HEK293 (cell line): ENCODE results near the gene OGDHL.

ENCODE experiments used
- CTCF ChIA-PET: fragments of 350-600 bp; formaldehyde crosslinking; extraction: SDS; loops from one replicate; lab custom pipeline; 2021; ENCODE audit warnings: antibody characterized with exemption; lab: Yijun Ruan, JAX
- POLR2A ChIA-PET: fragments of 300-600 bp; formaldehyde crosslinking; extraction: SDS; loops from one replicate; lab custom pipeline; 2020; ENCODE audit warnings: antibody characterized with exemption, inconsistent platforms; lab: Yijun Ruan, JAX
- H3K27ac ChIP-seq: fragments of 200-500 bp; sonication (Bioruptor generic); 2 replicates; pipeline ENCODE4 v1.5.1; 2014; ENCODE audit warnings: low read depth, low read length, control low read depth, inconsistent platforms; ENCODE audit errors: extremely low read depth
- H3K36me3 ChIP-seq, 2 experiments: fragments of 200-500 bp in 1 of 2; sonication (Bioruptor generic) in 1 of 2; 1 replicate in 1 of 2; 2 replicates in 1 of 2; pipeline ENCODE4 v1.5.1; 2014 to 2017; ENCODE audit warnings: inconsistent platforms in 2 of 2, low read length in 2 of 2; ENCODE audit not compliant: control insufficient read depth in 2 of 2, insufficient read depth in 1 of 2
- H3K4me1 ChIP-seq: fragments of 200-500 bp; sonication (Bioruptor generic); 2 replicates; pipeline ENCODE4 v1.5.1; 2014; ENCODE audit warnings: mild to moderate bottlenecking, low read length, inconsistent platforms; ENCODE audit not compliant: control insufficient read depth, insufficient read depth
- H3K4me3 ChIP-seq: 2 replicates; pipeline ENCODE4 v1.5.1; 2011; ENCODE audit warnings: low read depth, mild to moderate bottlenecking, control low read depth, low read length, moderate library complexity
- H3K9me3 ChIP-seq: fragments of 200-500 bp; sonication (Bioruptor generic); 2 replicates; pipeline ENCODE4 v1.5.1; 2014; ENCODE audit warnings: low read depth, low read length, inconsistent platforms; ENCODE audit not compliant: control insufficient read depth, insufficient read depth
- BCL11A ChIP-seq: fragments of 450-650 bp; formaldehyde crosslinking; IDR thresholded peaks from 2 replicates; pipeline ENCODE4 v1.5.1; 2016; ENCODE audit warnings: low read depth, missing biosample characterization, missing genetic modification characterization
- ZBTB48 ChIP-seq: fragments of 450-650 bp; formaldehyde crosslinking; IDR thresholded peaks from 2 replicates; pipeline ENCODE4 v1.5.1; 2016; ENCODE audit warnings: missing biosample characterization, missing genetic modification characterization
- ZNF174 ChIP-seq: fragments of 450-650 bp; formaldehyde crosslinking; IDR thresholded peaks from 2 replicates; pipeline ENCODE4 v1.5.0; 2017; ENCODE audit warnings: missing biosample characterization, mild to moderate bottlenecking, missing genetic modification characterization
- ZNF2 ChIP-seq: fragments of 450-650 bp; formaldehyde crosslinking; IDR thresholded peaks from 2 replicates; pipeline ENCODE4 v1.5.1; 2016; ENCODE audit warnings: missing biosample characterization, missing genetic modification characterization
- ZNF292 ChIP-seq: fragments of 450-650 bp; formaldehyde crosslinking; IDR thresholded peaks from 2 replicates; pipeline ENCODE4 v1.5.1; 2016; ENCODE audit warnings: low read depth, missing biosample characterization, missing genetic modification characterization, borderline replicate concordance
- ZNF391 ChIP-seq: fragments of 450-650 bp; formaldehyde crosslinking; IDR thresholded peaks from 2 replicates; pipeline ENCODE4 v1.5.1; 2016; ENCODE audit warnings: low read depth, missing biosample characterization, missing genetic modification characterization, borderline replicate concordance
- ZNF561 ChIP-seq: fragments of 450-650 bp; IDR thresholded peaks from 2 replicates; pipeline ENCODE4 v1.5.1; 2018; ENCODE audit warnings: missing biosample characterization, missing genetic modification characterization, borderline replicate concordance
- ZNF660 ChIP-seq: fragments of 450-650 bp; IDR thresholded peaks from 2 replicates; pipeline ENCODE4 v1.5.1; 2018; ENCODE audit warnings: missing biosample characterization, mild to moderate bottlenecking, missing genetic modification characterization
- ZNF701 ChIP-seq: fragments of 450-650 bp; formaldehyde crosslinking; IDR thresholded peaks from 2 replicates; pipeline ENCODE4 v1.5.1; 2016; ENCODE audit warnings: missing biosample characterization, missing genetic modification characterization
- ZNF843 ChIP-seq: fragments of 450-650 bp; formaldehyde crosslinking; IDR thresholded peaks from 2 replicates; pipeline ENCODE4 v1.5.1; 2016; ENCODE audit warnings: missing biosample characterization, missing genetic modification characterization
- TF ChIP-seq, protein P1 (sequence below): fragments of 450-650 bp; formaldehyde crosslinking; IDR thresholded peaks from 2 replicates; pipeline ENCODE4 v1.5.1; 2016; ENCODE audit warnings: missing biosample characterization, missing genetic modification characterization
- TF ChIP-seq, protein P2 (sequence below): fragments of 450-650 bp; formaldehyde crosslinking; IDR thresholded peaks from 2 replicates; pipeline ENCODE4 v1.5.1; 2016; ENCODE audit warnings: missing biosample characterization, missing genetic modification characterization
- TF ChIP-seq, protein P3 (sequence below): fragments of 450-650 bp; formaldehyde crosslinking; IDR thresholded peaks from 2 replicates; pipeline ENCODE4 v1.5.1; 2016; ENCODE audit warnings: missing biosample characterization, missing genetic modification characterization
- TF ChIP-seq, protein P4 (sequence below): fragments of 450-650 bp; formaldehyde crosslinking; IDR thresholded peaks from 2 replicates; pipeline ENCODE4 v1.5.1; 2017; ENCODE audit warnings: missing biosample characterization, missing genetic modification characterization
- TF ChIP-seq, protein P5 (sequence below): fragments of 450-650 bp; formaldehyde crosslinking; IDR thresholded peaks from 2 replicates; pipeline ENCODE4 v1.5.1; 2016; ENCODE audit warnings: missing biosample characterization, missing genetic modification characterization, low read depth
- TF ChIP-seq, protein P6 (sequence below): fragments of 450-650 bp; formaldehyde crosslinking; IDR thresholded peaks from 2 replicates; pipeline ENCODE4 v1.5.1; 2016; ENCODE audit warnings: missing biosample characterization, missing genetic modification characterization, borderline replicate concordance

OGDHL gene

DNA sequence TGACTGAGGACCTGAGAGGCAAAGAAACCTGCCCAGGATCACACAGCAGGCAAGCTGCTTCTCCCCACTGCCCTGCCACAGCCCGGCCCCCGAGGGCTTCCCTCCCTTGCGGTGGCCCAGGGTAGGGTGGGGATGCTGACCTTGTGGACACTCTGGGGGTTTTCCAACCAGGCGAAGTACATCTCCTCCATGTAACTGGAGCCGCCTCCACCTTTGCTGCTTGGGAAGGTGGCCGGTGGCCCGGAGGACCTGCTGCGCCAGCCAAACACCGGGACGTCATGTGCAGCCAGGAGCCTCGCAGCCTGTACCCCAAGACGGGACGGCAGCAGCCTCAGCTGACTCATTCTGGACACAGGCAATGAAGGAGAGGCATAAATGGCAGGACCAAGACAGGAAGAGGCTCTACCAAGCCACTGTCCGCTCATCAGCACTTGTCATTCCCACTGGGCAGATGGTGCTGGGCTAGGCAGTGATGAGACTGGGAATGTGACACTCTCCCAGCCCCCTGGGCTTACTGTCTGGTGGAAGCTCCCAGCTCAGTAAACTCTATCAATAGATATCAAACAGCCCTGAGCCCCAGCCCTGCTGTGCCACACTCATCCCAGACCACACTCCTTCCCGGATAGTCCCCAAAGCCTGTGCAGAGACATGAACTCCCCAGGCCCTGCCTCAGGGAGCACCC, 3.7 kb downstream of the OGDHL start (continued):
- TF ChIP-seq, protein P1, sequence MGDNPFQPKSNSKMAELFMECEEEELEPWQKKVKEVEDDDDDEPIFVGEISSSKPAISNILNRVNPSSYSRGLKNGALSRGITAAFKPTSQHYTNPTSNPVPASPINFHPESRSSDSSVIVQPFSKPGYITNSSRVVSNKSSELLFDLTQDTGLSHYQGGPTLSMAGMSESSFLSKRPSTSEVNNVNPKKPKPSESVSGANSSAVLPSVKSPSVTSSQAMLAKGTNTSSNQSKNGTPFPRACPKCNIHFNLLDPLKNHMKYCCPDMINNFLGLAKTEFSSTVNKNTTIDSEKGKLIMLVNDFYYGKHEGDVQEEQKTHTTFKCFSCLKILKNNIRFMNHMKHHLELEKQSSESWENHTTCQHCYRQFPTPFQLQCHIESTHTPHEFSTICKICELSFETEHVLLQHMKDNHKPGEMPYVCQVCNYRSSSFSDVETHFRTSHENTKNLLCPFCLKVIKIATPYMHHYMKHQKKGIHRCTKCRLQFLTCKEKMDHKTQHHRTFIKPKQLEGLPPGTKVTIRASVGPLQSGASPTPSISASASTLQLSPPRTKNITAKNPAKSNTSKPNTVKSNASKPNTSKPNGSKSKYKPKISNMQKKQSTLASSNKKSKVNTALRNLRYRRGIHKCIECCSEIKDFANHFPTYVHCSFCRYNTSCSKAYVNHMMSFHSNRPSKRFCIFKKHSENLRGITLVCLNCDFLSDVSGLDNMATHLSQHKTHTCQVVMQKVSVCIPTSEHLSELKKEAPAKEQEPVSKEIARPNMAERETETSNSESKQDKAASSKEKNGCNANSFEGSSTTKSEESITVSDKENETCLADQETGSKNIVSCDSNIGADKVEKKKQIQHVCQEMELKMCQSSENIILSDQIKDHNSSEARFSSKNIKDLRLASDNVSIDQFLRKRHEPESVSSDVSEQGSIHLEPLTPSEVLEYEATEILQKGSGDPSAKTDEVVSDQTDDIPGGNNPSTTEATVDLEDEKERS: no peak
- TF ChIP-seq, protein P2, sequence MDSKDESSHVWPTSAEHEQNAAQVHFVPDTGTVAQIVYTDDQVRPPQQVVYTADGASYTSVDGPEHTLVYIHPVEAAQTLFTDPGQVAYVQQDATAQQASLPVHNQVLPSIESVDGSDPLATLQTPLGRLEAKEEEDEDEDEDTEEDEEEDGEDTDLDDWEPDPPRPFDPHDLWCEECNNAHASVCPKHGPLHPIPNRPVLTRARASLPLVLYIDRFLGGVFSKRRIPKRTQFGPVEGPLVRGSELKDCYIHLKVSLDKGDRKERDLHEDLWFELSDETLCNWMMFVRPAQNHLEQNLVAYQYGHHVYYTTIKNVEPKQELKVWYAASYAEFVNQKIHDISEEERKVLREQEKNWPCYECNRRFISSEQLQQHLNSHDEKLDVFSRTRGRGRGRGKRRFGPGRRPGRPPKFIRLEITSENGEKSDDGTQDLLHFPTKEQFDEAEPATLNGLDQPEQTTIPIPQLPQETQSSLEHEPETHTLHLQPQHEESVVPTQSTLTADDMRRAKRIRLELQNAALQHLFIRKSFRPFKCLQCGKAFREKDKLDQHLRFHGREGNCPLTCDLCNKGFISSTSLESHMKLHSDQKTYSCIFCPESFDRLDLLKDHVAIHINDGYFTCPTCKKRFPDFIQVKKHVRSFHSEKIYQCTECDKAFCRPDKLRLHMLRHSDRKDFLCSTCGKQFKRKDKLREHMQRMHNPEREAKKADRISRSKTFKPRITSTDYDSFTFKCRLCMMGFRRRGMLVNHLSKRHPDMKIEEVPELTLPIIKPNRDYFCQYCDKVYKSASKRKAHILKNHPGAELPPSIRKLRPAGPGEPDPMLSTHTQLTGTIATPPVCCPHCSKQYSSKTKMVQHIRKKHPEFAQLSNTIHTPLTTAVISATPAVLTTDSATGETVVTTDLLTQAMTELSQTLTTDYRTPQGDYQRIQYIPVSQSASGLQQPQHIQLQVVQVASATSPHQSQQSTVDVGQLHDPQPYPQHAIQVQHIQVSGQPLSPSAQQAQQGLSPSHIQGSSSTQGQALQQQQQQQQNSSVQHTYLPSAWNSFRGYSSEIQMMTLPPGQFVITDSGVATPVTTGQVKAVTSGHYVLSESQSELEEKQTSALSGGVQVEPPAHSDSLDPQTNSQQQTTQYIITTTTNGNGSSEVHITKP (tag by site-specific recombination): no peak
- TF ChIP-seq ZBTB48 (tag by site-specific recombination) (no peak), ZNF561 (tag by site-specific recombination) (no peak), BCL11A (no peak), ZNF701 (tag by site-specific recombination) (no peak), ZNF391 (tag by site-specific recombination) (no peak), ZNF843 (tag by site-specific recombination) (no peak), ZNF174 (tag by site-specific recombination) (no peak)
- TF ChIP-seq, protein P3, sequence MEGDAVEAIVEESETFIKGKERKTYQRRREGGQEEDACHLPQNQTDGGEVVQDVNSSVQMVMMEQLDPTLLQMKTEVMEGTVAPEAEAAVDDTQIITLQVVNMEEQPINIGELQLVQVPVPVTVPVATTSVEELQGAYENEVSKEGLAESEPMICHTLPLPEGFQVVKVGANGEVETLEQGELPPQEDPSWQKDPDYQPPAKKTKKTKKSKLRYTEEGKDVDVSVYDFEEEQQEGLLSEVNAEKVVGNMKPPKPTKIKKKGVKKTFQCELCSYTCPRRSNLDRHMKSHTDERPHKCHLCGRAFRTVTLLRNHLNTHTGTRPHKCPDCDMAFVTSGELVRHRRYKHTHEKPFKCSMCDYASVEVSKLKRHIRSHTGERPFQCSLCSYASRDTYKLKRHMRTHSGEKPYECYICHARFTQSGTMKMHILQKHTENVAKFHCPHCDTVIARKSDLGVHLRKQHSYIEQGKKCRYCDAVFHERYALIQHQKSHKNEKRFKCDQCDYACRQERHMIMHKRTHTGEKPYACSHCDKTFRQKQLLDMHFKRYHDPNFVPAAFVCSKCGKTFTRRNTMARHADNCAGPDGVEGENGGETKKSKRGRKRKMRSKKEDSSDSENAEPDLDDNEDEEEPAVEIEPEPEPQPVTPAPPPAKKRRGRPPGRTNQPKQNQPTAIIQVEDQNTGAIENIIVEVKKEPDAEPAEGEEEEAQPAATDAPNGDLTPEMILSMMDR (tag by site-specific recombination): no peak

DNA sequence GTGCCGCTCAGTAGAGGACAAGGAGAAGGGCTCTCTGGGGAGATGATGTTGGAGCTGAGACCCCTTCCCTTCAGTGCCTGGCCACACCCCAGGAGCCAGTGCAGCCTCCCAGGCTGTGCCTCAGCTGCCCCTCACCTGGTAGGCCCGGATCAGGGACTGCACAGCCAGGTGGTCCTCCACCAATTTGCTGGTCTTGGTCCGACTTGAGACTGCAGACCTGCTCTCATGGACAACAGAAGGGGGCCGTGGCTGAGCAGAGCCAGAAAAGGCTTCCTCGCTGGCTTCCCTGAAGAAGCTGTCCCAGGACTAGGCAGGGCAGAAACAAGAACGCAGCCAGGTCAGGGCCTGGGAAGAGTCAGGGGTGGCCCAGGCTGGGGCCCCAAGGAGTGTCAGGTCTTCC, 5.5 kb downstream of the OGDHL start:
- no peaks in the 10 kb centered on the region for H3K4me1 ChIP-seq
- ChIA-PET POLR2A (no interaction called here), CTCF (no interaction called here)
- H3K36me3 ChIP-seq: peaks cover 0 to 11% of the 10 kb centered on the region in 2 experiments; a peak in 1 of 3 replicates
- no peaks in the 10 kb centered on the region for H3K9me3 ChIP-seq
- no peak overlapping the region for H3K4me3 ChIP-seq
- TF ChIP-seq, protein P4, sequence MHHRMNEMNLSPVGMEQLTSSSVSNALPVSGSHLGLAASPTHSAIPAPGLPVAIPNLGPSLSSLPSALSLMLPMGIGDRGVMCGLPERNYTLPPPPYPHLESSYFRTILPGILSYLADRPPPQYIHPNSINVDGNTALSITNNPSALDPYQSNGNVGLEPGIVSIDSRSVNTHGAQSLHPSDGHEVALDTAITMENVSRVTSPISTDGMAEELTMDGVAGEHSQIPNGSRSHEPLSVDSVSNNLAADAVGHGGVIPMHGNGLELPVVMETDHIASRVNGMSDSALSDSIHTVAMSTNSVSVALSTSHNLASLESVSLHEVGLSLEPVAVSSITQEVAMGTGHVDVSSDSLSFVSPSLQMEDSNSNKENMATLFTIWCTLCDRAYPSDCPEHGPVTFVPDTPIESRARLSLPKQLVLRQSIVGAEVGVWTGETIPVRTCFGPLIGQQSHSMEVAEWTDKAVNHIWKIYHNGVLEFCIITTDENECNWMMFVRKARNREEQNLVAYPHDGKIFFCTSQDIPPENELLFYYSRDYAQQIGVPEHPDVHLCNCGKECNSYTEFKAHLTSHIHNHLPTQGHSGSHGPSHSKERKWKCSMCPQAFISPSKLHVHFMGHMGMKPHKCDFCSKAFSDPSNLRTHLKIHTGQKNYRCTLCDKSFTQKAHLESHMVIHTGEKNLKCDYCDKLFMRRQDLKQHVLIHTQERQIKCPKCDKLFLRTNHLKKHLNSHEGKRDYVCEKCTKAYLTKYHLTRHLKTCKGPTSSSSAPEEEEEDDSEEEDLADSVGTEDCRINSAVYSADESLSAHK (tag by site-specific recombination): no peak
- TF ChIP-seq ZNF292 (no peak), ZNF660 (tag by site-specific recombination) (no peak), ZNF2 (no peak)
- TF ChIP-seq, protein P5, sequence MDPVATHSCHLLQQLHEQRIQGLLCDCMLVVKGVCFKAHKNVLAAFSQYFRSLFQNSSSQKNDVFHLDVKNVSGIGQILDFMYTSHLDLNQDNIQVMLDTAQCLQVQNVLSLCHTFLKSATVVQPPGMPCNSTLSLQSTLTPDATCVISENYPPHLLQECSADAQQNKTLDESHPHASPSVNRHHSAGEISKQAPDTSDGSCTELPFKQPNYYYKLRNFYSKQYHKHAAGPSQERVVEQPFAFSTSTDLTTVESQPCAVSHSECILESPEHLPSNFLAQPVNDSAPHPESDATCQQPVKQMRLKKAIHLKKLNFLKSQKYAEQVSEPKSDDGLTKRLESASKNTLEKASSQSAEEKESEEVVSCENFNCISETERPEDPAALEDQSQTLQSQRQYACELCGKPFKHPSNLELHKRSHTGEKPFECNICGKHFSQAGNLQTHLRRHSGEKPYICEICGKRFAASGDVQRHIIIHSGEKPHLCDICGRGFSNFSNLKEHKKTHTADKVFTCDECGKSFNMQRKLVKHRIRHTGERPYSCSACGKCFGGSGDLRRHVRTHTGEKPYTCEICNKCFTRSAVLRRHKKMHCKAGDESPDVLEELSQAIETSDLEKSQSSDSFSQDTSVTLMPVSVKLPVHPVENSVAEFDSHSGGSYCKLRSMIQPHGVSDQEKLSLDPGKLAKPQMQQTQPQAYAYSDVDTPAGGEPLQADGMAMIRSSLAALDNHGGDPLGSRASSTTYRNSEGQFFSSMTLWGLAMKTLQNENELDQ (tag by site-specific recombination): no peak
- TF ChIP-seq, protein P6, sequence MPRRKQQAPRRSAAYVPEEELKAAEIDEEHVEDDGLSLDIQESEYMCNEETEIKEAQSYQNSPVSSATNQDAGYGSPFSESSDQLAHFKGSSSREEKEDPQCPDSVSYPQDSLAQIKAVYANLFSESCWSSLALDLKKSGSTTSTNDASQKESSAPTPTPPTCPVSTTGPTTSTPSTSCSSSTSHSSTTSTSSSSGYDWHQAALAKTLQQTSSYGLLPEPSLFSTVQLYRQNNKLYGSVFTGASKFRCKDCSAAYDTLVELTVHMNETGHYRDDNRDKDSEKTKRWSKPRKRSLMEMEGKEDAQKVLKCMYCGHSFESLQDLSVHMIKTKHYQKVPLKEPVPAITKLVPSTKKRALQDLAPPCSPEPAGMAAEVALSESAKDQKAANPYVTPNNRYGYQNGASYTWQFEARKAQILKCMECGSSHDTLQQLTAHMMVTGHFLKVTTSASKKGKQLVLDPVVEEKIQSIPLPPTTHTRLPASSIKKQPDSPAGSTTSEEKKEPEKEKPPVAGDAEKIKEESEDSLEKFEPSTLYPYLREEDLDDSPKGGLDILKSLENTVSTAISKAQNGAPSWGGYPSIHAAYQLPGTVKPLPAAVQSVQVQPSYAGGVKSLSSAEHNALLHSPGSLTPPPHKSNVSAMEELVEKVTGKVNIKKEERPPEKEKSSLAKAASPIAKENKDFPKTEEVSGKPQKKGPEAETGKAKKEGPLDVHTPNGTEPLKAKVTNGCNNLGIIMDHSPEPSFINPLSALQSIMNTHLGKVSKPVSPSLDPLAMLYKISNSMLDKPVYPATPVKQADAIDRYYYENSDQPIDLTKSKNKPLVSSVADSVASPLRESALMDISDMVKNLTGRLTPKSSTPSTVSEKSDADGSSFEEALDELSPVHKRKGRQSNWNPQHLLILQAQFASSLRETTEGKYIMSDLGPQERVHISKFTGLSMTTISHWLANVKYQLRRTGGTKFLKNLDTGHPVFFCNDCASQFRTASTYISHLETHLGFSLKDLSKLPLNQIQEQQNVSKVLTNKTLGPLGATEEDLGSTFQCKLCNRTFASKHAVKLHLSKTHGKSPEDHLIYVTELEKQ (tag by site-specific recombination): no peak
- H3K27ac ChIP-seq: no peak overlapping the region
